Endothelial cell (in vitro differentiated cells): ENCODE data around the gene ABCD2. TPM values are rescaled to one million over a fixed set of nuclear protein-coding genes. Genes with fewer than 3 reads are reported as not detected.

Experiments
- DNase-seq: peaks from one replicate; pipeline ENCODE4 v3.0.0; 2021; ENCODE audit warnings: low spot score
- H3K27ac Mint-ChIP-seq: one replicate; pipeline ENCODE4 v1.8.0; 2021; ENCODE audit warnings: mixed read lengths, inconsistent platforms; ENCODE audit not compliant: unreplicated experiment
- H3K27me3 Mint-ChIP-seq: one replicate; pipeline ENCODE4 v1.8.0; 2021; ENCODE audit warnings: mild to moderate bottlenecking, moderate library complexity, mixed read lengths, inconsistent platforms; ENCODE audit not compliant: unreplicated experiment
- H3K36me3 Mint-ChIP-seq: one replicate; pipeline ENCODE4 v1.8.0; 2021; ENCODE audit warnings: mild to moderate bottlenecking, low read depth, mixed read lengths, inconsistent platforms; ENCODE audit not compliant: unreplicated experiment
- H3K4me1 Mint-ChIP-seq: one replicate; pipeline ENCODE4 v1.8.0; 2021; ENCODE audit warnings: mild to moderate bottlenecking, mixed read lengths, inconsistent platforms; ENCODE audit not compliant: unreplicated experiment
- H3K4me3 Mint-ChIP-seq: one replicate; pipeline ENCODE4 v1.8.0; 2021; ENCODE audit warnings: mild to moderate bottlenecking, mixed read lengths, inconsistent platforms; ENCODE audit not compliant: unreplicated experiment
- H3K9me3 Mint-ChIP-seq: one replicate; pipeline ENCODE4 v1.8.0; 2021; ENCODE audit warnings: mixed read lengths, inconsistent platforms; ENCODE audit not compliant: unreplicated experiment
- CTCF ChIP-seq: fragments of 200-600 bp; sonication (generic); IDR thresholded peaks from one replicate; pipeline ENCODE4 v1.5.0; 2021; ENCODE audit warnings: antibody characterized with exemption; ENCODE audit not compliant: unreplicated experiment
- total RNA-seq: library from RNA; stranded (reverse); fragmentation: NEBNext Ultra II Directional; extraction: Animal tissue kit (Norgen Biotek cat#: 25700); gene quantifications from one replicate; pipeline ENCODE4 v1.2.1, GENCODE V29; 2021; ENCODE audit not compliant: unreplicated experiment

Gene ABCD2
- total RNA-seq, 1 donor from 2014 or later: not detected

GRCh38 chr12:39616251-39616650, 3.4 kb downstream of the ABCD2 start:
- DNase-seq: no peak
- no peak overlapping the region for H3K4me3 Mint-ChIP-seq
- H3K36me3 Mint-ChIP-seq: peaks cover 5% of the 10 kb centered on the region
- H3K9me3 Mint-ChIP-seq: no peaks in the 10 kb centered on the region
- peaks cover 2% of the 10 kb centered on the region for H3K4me1 Mint-ChIP-seq
- no peaks in the 10 kb centered on the region for H3K27me3 Mint-ChIP-seq
- H3K27ac Mint-ChIP-seq: no peak overlapping the region
- TF ChIP-seq CTCF: no peak

- H3K4me3 Mint-ChIP-seq: no peak overlapping the region
- no peak for DNase-seq
- H3K27me3 Mint-ChIP-seq: no peaks in the 10 kb centered on the region
- no peaks in the 10 kb centered on the region for H3K4me1 Mint-ChIP-seq
- H3K27ac Mint-ChIP-seq: no peak overlapping the region
- no peaks in the 10 kb centered on the region for H3K9me3 Mint-ChIP-seq
- peaks cover under 1% of the 10 kb centered on the region for H3K36me3 Mint-ChIP-seq
- no peak for TF ChIP-seq CTCF
These were observed 6.1 kb downstream of the ABCD2 start for GRCh38 chr12:39613525-39613924.

- Mint-ChIP-seq H3K9me3 (no peaks in the 10 kb centered on the region), H3K4me1 (no peaks in the 10 kb centered on the region), H3K27ac (no peak overlapping the region), H3K36me3 (no peaks in the 10 kb centered on the region), H3K27me3 (no peaks in the 10 kb centered on the region), H3K4me3 (no peak overlapping the region)
- no peak for DNase-seq
- no peak for TF ChIP-seq CTCF
These were observed 7.4 kb downstream of the ABCD2 start for GRCh38 chr12:39612250-39612649.

- H3K36me3 Mint-ChIP-seq: no peaks in the 10 kb centered on the region
- H3K4me1 Mint-ChIP-seq: no peaks in the 10 kb centered on the region
- H3K27ac Mint-ChIP-seq: no peak overlapping the region
- no peak for DNase-seq
- H3K4me3 Mint-ChIP-seq: no peak overlapping the region
- no peak for TF ChIP-seq CTCF
- no peaks in the 10 kb centered on the region for H3K9me3 Mint-ChIP-seq
- no peaks in the 10 kb centered on the region for H3K27me3 Mint-ChIP-seq
These were observed 7.8 kb downstream of the ABCD2 start for GRCh38 chr12:39611818-39612217.

- no peaks in the 10 kb centered on the region for H3K36me3 Mint-ChIP-seq
- no peak overlapping the region for H3K4me3 Mint-ChIP-seq
- no peak for TF ChIP-seq CTCF
- no peak for DNase-seq
- H3K27ac Mint-ChIP-seq: no peak overlapping the region
- H3K9me3 Mint-ChIP-seq: no peaks in the 10 kb centered on the region
- no peaks in the 10 kb centered on the region for H3K27me3 Mint-ChIP-seq
- H3K4me1 Mint-ChIP-seq: no peaks in the 10 kb centered on the region
These were observed 9.1 kb downstream of the ABCD2 start for GRCh38 chr12:39610436-39611025.
